Left lobe of liver (tissue), 2 donors: ENCODE measurements around the gene VTCN1. TPM values are rescaled to one million over a fixed set of nuclear protein-coding genes. Genes with fewer than 3 reads are reported as not detected.
"Not testable (repeated sequence)": the region's sequence is repeated elsewhere in the genome, so short reads cannot be mapped to it uniquely, and the experiment has no call there.

Experiments
- ATAC-seq: fragments of 200-7000 bp; cut with Tn5 transposase; one replicate; pipeline ENCODE4 v1.9.1; 2020; ENCODE audit warnings: mild to moderate bottlenecking, moderate library complexity
- DNase-seq: peaks from one replicate; pipeline ENCODE4 v3.0.0-alpha.2; 2020; ENCODE audit warnings: low spot score
- total RNA-seq: library from RNA; stranded (reverse); gene quantifications from one replicate; pipeline ENCODE4 v1.2.1, GENCODE V29; 2021
- donor health status: DM: no; HTN: no; CAD: no; lungs with moderate emphysema.
- donor health status: DM: no; HTN: yes; CAD: no.

VTCN1 gene
- total RNA-seq, 1 donor from 2014 or later, result 0.38 TPM

GRCh38 chr1:117101858-117102257 lies 108.9 kb downstream of the VTCN1 start:
- not testable (repeated sequence) for DNase-seq, ATAC-seq

GRCh38 chr1:117101334-117101733 lies 109.4 kb downstream of the VTCN1 start:
- DNase-seq (no peak), ATAC-seq (no peak)

- no peak for ATAC-seq
- no peak for DNase-seq
These were observed 112.3 kb downstream of the VTCN1 start for GRCh38 chr1:117098287-117098890.

- no peak for DNase-seq
- ATAC-seq, result no peak
These were observed 113.3 kb downstream of the VTCN1 start for GRCh38 chr1:117097443-117097842.

GRCh38 chr1:117096951-117097408 lies 113.7 kb downstream of the VTCN1 start:
- DNase-seq, result no peak
- no peak for ATAC-seq

- no peak for ATAC-seq
- no peak for DNase-seq
These were observed 115.7 kb downstream of the VTCN1 start for GRCh38 chr1:117094841-117095604.

GRCh38 chr1:117093870-117094621 lies 116.7 kb downstream of the VTCN1 start:
- DNase-seq (no peak), ATAC-seq (no peak)

Other genes starting within 250 kb of the VTCN1 start
- 0.15 TPM for gene CD101, start 209.2 kb downstream of the VTCN1 start, total RNA-seq
- gene TTF2, start 150.6 kb downstream of the VTCN1 start, total RNA-seq, result 2.9 TPM
- 0.73 TPM for gene TRIM45, start 89.2 kb downstream of the VTCN1 start, total RNA-seq
- 32.8 TPM for gene MAN1A2, start 156.5 kb upstream of the VTCN1 start, total RNA-seq